ENCODE results near the gene CHRDL2.

DNA sequence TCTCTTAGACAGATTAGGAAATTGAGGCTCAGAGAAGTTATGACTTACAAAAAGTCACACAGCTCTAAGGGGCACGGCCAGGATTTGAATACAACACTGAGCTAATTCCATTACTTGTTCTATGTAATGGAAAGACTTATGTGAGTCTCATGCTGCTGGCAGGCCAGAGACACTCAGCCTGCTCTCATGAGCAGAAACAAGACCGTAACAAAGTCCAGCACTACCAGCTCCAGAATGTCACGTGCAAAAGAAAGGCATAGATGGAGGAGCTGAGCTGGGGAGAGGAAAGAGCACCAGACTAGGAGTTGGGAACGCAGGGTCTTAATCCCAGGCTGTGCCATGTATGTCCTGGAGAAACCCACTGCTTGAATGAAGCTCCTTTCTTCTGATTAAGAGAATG lies 1.8 kb downstream of the CHRDL2 start:
- TF ChIP-seq, protein P1, sequence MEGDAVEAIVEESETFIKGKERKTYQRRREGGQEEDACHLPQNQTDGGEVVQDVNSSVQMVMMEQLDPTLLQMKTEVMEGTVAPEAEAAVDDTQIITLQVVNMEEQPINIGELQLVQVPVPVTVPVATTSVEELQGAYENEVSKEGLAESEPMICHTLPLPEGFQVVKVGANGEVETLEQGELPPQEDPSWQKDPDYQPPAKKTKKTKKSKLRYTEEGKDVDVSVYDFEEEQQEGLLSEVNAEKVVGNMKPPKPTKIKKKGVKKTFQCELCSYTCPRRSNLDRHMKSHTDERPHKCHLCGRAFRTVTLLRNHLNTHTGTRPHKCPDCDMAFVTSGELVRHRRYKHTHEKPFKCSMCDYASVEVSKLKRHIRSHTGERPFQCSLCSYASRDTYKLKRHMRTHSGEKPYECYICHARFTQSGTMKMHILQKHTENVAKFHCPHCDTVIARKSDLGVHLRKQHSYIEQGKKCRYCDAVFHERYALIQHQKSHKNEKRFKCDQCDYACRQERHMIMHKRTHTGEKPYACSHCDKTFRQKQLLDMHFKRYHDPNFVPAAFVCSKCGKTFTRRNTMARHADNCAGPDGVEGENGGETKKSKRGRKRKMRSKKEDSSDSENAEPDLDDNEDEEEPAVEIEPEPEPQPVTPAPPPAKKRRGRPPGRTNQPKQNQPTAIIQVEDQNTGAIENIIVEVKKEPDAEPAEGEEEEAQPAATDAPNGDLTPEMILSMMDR (IDR thresholded peaks at IDR 0.05; ENCODE audit: low read length): no peak
- TF ChIP-seq EZH2 (optimal IDR thresholded peaks at IDR 0.05; ENCODE audit: low read depth, low read length) (no peak), EZH2phosphoT487 (IDR thresholded peaks at IDR 0.05; ENCODE audit: low read length) (no peak)

Data from MM.1S (cell line).